ENCODE measurements around the gene DYNC2H1. TPM values are rescaled to one million over a fixed set of nuclear protein-coding genes. Genes with fewer than 3 reads are reported as not detected.

DYNC2H1 gene
- total and polyA plus RNA-seq, 2 donors (not counting 1 experiment from before 2014, with no cell fraction given), result 20.1 to 65.9 TPM

DNA sequence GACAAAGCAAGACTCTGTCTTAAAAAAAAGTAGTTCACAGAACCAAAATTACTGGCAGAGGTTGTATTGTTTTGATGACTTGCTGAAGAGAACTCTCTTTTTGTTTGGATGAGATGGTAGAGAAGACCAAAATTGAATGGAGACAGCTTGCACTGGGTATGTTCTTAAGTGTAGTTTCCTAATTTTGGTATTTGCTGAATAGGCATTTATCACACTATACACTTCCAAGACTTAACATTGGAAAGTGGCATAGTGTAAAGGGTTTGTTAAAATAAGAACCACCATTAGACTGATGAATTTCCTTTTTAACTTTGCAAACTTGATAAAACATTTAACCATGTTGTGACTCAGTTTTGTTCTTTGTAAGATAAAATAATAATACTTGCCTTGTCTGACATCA, 11.9 kb upstream of the DYNC2H1 start:
- H3K9me3 ChIP-seq (ENCODE audit: control insufficient read depth, insufficient read depth, low read depth, low read length), result no peaks in the 10 kb centered on the region
- H4K20me1 ChIP-seq (ENCODE audit: control insufficient read depth, extremely low read depth, insufficient read depth, low read length), result no peaks in the 10 kb centered on the region
- H3K27me3 ChIP-seq (ENCODE audit: control insufficient read depth, insufficient read depth, low read length), result peaks cover 7% of the 10 kb centered on the region
- no peaks in the 10 kb centered on the region for H3K4me1 ChIP-seq (ENCODE audit: control insufficient read depth, extremely low read depth, insufficient read depth, low read length)
- no peak for TF ChIP-seq EZH2 (IDR thresholded peaks at IDR 0.05; ENCODE audit: low read length, missing control alignments)
- TF ChIP-seq CTCF (conservative IDR thresholded peaks at IDR 0.05 in 1 of 2, IDR thresholded peaks at IDR 0.05 in 1 of 2; ENCODE audit: low read depth in 1 of 2, low read length in 2 of 2), result no peak
- H3K27ac ChIP-seq (ENCODE audit: insufficient read depth, low read length), result no peak overlapping the region
- H3K4me3 ChIP-seq (replicated peaks in 1 of 4; ENCODE audit: control extremely low read depth in 1 of 4, insufficient read depth in 1 of 4, low read depth in 3 of 4, low read length in 4 of 4), result no peak overlapping the region
- H3K9ac ChIP-seq (ENCODE audit: insufficient read depth, low read length), result no peak overlapping the region
- H3K79me2 ChIP-seq (ENCODE audit: control insufficient read depth, insufficient read depth, low read length), result no peaks in the 10 kb centered on the region
- H3K4me2 ChIP-seq (ENCODE audit: extremely low read depth, insufficient read depth, low read length), result no peak overlapping the region
- DNase-seq (ENCODE audit: low read depth in 2 of 2), result no peak
- no peak overlapping the region for H2AFZ ChIP-seq (ENCODE audit: low read length)
- H3K36me3 ChIP-seq (ENCODE audit: control insufficient read depth, insufficient read depth, low read length), result no peaks in the 10 kb centered on the region

- Histone ChIP-seq H3K9me3 (ENCODE audit: control insufficient read depth, insufficient read depth, low read depth, low read length) (no peaks in the 10 kb centered on the region), H3K4me1 (ENCODE audit: control insufficient read depth, extremely low read depth, insufficient read depth, low read length) (no peaks in the 10 kb centered on the region), H2AFZ (ENCODE audit: low read length) (peak overlapping the region; percentile 88), H3K79me2 (ENCODE audit: control insufficient read depth, insufficient read depth, low read length) (peaks cover 14% of the 10 kb centered on the region), H3K9ac (ENCODE audit: insufficient read depth, low read length) (peak overlapping the region; percentile 74), H3K4me2 (ENCODE audit: extremely low read depth, insufficient read depth, low read length) (peak overlapping the region; percentile 83), H3K27ac (ENCODE audit: insufficient read depth, low read length) (peak overlapping the region; percentile 94), H3K4me3 (replicated peaks in 1 of 4; ENCODE audit: control extremely low read depth in 1 of 4, insufficient read depth in 1 of 4, low read depth in 3 of 4, low read length in 4 of 4) (peak overlapping the region; percentile 88 to 99 (median 96)), H3K27me3 (ENCODE audit: control insufficient read depth, insufficient read depth, low read length) (no peaks in the 10 kb centered on the region), H4K20me1 (ENCODE audit: control insufficient read depth, extremely low read depth, insufficient read depth, low read length) (no peaks in the 10 kb centered on the region), H3K36me3 (ENCODE audit: control insufficient read depth, insufficient read depth, low read length) (no peaks in the 10 kb centered on the region)
- peak; percentile 1 to 26 for DNase-seq (ENCODE audit: low read depth in 2 of 2)
- no peak for TF ChIP-seq CTCF (conservative IDR thresholded peaks at IDR 0.05 in 1 of 2, IDR thresholded peaks at IDR 0.05 in 1 of 2; ENCODE audit: low read depth in 1 of 2, low read length in 2 of 2)
- no peak for TF ChIP-seq EZH2 (IDR thresholded peaks at IDR 0.05; ENCODE audit: low read length, missing control alignments)
Measured at GRCh38 chr11:103109818-103110388, 677 bp downstream of the DYNC2H1 start.

DNA sequence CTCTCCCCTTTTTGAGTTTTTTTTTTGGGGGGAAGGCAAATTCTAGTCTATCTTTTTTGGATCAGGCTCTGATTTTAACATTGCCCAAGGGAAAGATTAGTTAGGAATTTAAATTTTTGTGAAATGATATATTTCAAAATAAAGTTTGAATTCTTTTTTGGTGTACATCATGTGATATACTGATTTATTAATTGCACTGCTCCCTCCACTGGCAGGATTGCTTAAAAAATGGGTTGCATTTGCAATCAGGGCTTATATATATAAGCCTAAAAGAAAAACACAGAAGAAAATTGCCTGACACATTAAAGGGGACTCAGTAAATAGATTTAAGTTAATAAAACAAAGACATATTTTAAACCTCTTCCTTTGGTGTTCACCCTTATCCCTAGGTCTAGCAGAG, 1.2 kb downstream of the DYNC2H1 start:
- peak overlapping the region; percentile 88 to 99 (median 96) for H3K4me3 ChIP-seq (replicated peaks in 1 of 4; ENCODE audit: control extremely low read depth in 1 of 4, insufficient read depth in 1 of 4, low read depth in 3 of 4, low read length in 4 of 4)
- H3K27me3 ChIP-seq (ENCODE audit: control insufficient read depth, insufficient read depth, low read length), result no peaks in the 10 kb centered on the region
- no peaks in the 10 kb centered on the region for H4K20me1 ChIP-seq (ENCODE audit: control insufficient read depth, extremely low read depth, insufficient read depth, low read length)
- no peak for TF ChIP-seq EZH2 (IDR thresholded peaks at IDR 0.05; ENCODE audit: low read length, missing control alignments)
- peak; percentile 12 to 48 for TF ChIP-seq CTCF (conservative IDR thresholded peaks at IDR 0.05 in 1 of 2, IDR thresholded peaks at IDR 0.05 in 1 of 2; ENCODE audit: low read depth in 1 of 2, low read length in 2 of 2)
- peak overlapping the region; percentile 94 for H3K27ac ChIP-seq (ENCODE audit: insufficient read depth, low read length)
- H3K4me1 ChIP-seq (ENCODE audit: control insufficient read depth, extremely low read depth, insufficient read depth, low read length), result no peaks in the 10 kb centered on the region
- peaks cover 14% of the 10 kb centered on the region for H3K79me2 ChIP-seq (ENCODE audit: control insufficient read depth, insufficient read depth, low read length)
- no peaks in the 10 kb centered on the region for H3K36me3 ChIP-seq (ENCODE audit: control insufficient read depth, insufficient read depth, low read length)
- no peak overlapping the region for H2AFZ ChIP-seq (ENCODE audit: low read length)
- DNase-seq (ENCODE audit: low read depth in 2 of 2), result peak; percentile 41 to 73
- H3K9me3 ChIP-seq (ENCODE audit: control insufficient read depth, insufficient read depth, low read depth, low read length), result no peaks in the 10 kb centered on the region
- no peak overlapping the region for H3K9ac ChIP-seq (ENCODE audit: insufficient read depth, low read length)
- peak overlapping the region; percentile 83 for H3K4me2 ChIP-seq (ENCODE audit: extremely low read depth, insufficient read depth, low read length)

Measured in fibroblast of lung (primary cell).